AG08395 (cell line): ENCODE data around the gene TTC22.

Source experiments
- DNase-seq: peaks from one replicate; pipeline ENCODE4 v3.0.0; 2012; ENCODE audit warnings: mixed read lengths, low spot score

Gene TTC22

GRCh38 chr1:54800899-54801759, at the start of gene TTC22:
Gene TTC22 (minus strand): TSS chr1:54801323. CDS start chr1:54801163, 160 bp downstream.
- DNase-seq: peak; percentile 46

- DNase-seq: peak; percentile 96
These were observed 49.6 kb upstream of the TTC22 start for GRCh38 chr1:54850737-54851136.

- DNase-seq: peak; percentile 58
These were observed 49.1 kb upstream of the TTC22 start for GRCh38 chr1:54850069-54850730.

GRCh38 chr1:54849219-54850068, 48.3 kb upstream of the TTC22 start:
- DNase-seq: no peak

GRCh38 chr1:54848134-54848948, 47.2 kb upstream of the TTC22 start:
- no peak for DNase-seq

- DNase-seq: no peak
These were observed 45.7 kb upstream of the TTC22 start for GRCh38 chr1:54846716-54847284.

- DNase-seq: no peak
These were observed 45.2 kb upstream of the TTC22 start for GRCh38 chr1:54846301-54846700.

- no peak for DNase-seq
These were observed 44.6 kb upstream of the TTC22 start for GRCh38 chr1:54845772-54846171.

DNA sequence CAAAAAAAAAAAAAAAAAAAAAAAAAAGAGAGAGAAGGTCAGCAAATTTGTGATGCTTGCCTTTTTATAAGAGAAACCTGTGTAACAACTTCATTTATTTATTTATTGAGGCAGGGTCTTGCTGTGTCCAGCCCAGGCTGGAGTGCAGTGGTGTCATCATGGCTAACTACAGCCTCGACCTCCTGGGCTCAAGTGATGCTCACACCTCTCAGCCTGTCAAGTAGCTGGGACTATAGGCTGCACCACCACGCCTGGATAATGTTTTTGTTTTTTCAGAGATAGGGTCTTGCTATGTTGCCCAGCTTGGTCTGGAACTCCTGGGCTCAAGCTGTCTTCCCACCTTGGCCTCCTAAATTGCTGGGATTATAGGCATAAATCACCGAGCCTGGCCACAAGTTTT, 43.4 kb upstream of the TTC22 start:
- DNase-seq: no peak

DNA sequence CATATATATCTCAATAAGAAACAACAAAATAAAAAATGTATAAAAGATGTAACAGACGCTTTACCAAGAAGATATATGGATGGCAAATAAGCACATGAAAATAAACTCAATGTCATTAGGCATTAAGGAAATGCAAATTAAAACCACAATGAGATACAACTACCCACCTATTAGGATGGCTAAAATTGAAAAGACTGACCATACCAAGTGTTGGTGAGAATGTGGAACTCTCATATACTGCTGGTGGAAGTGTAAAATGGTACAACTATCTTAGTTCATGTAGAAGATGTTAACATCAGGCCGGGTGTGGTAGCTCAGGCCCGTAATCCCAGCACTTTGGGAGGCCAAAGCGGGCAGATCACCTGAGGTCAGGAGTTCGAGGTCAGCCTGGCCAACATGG, 42.3 kb upstream of the TTC22 start:
- no peak for DNase-seq

GRCh38 chr1:54842963-54843362, 41.8 kb upstream of the TTC22 start:
- no peak for DNase-seq

- DNase-seq: no peak
These were observed 41.2 kb upstream of the TTC22 start for GRCh38 chr1:54842206-54842915.

- no peak for DNase-seq
These were observed 38.7 kb upstream of the TTC22 start for GRCh38 chr1:54839824-54840223.

DNA sequence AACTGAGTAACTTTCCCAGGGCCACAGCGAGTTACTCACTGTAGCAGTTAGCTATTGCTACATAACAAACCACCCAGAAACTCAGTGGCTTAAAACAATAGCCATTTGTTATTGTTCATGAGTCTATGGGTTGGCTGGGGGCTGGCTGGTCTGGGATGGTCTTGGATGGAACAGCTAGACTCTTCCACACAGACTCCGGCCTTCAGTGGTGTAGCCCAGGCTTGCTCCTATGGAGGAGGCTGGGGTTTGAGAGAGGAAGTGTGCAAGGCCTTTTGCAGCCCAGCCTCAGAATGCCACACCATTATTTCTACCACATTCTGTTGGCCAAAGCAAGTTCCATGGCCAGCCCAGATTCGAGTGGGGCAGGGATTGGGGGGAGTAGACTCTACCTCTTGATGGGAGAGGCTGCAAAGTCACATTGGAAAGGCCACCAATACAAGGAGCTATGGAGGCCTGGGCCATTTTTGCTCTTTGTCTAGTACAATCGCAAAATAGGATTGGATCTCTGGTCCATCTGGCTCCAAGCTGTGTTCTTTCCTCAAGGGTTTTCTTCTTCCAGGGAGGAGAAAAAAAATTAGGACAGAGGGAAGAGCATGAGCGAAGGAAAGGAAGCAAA, 37.5 kb upstream of the TTC22 start:
- no peak for DNase-seq

DNA sequence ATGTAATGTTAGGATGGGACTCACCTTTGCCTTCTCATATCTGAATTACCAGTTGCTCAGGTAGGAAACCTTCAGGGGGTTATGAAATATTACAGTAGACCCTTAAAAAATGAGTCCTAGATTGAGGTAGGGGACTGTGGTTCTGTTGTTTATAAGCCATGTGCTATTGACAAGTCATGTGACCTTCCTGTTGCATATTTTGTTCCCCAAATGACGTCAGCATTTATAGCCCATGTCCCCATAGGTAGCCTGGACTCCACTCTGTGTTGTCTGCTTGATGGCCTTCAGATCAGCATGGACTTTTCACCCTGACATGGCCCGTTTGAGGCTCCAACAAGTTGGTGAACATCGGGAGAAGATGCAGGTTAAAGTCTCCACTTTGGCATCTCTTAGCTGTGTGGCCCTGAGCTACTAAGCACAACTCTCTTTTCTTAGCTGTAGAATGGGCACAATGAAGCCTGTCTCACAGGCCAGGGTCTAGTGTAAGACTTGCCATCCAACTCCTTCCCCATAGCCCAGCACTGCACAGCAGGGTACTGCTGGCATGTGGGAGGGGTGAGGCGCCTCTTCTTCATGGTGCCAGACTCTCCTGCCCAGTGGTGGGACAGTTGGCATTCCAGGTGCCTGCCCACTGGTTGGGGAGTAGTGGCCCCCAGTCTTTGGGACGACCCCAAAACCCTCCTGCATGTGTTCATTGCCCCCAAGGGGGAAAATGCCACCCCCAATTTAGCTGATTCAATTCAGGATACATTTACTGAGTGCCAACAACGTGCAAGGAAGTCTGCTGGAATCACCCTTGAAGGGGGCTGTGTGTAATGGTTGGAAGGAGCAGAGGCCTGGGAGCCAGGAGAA, 36.1 kb upstream of the TTC22 start:
- no peak for DNase-seq

DNA sequence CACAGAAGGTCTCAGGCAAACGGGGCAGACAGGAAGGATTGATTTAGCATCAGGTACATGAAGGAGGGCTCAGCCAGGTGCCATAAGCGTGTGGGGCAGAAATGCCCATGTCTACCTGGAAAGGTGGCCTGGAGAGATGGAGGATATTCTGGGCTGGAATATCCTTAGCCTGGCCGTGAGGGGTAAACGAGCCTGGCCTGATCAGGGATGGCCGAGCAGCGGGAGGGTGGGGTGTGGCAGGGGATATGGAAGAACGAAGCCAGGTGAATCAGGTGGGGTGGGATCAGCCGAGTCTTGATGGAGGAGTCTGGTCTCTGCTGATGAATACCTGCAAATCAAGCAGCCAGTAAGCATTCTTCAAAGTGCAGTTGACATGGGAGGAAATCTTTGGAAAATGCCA, 35.5 kb upstream of the TTC22 start:
- DNase-seq: no peak

GRCh38 chr1:54835970-54836369, 34.8 kb upstream of the TTC22 start:
- no peak for DNase-seq

- no peak for DNase-seq
These were observed 34.2 kb upstream of the TTC22 start for GRCh38 chr1:54835131-54835898.
